Omental fat pad (tissue), 4 donors: ENCODE measurements around the gene SP8. TPM values are rescaled to one million over a fixed set of nuclear protein-coding genes. Genes with fewer than 3 reads are reported as not detected.

ENCODE experiments used
- ATAC-seq: fragments of 150-250 bp; one replicate; pipeline ENCODE4 v1.9.1; 2016; ENCODE audit warnings: mild to moderate bottlenecking, moderate library complexity; ENCODE audit not compliant: low FRiP score
- DNase-seq: peaks from one replicate; pipeline ENCODE4 v3.0.0-alpha.2; 2019; ENCODE audit warnings: low spot score
- CTCF ChIP-seq, 3 donors: fragments of 450-650 bp; IDR thresholded peaks; one replicate each; pipeline ENCODE4 v1.5.1; 2016 to 2017; ENCODE audit warnings: antibody characterized with exemption in 3 of 3, mild to moderate bottlenecking in 3 of 3, moderate library complexity in 2 of 3
- total RNA-seq, 4 donors: library from RNA; depleted of rRNA; stranded (reverse); fragments of >200 nt; gene quantifications; one replicate each; pipeline ENCODE4 v1.1.0, GENCODE V29; 2016

SP8 gene
- total RNA-seq, 4 donors from 2014 or later: not detected

- ATAC-seq: no peak
- DNase-seq: no peak
- no peak for TF ChIP-seq CTCF (IDR thresholded peaks at IDR 0.05)
These were observed 43.8 kb downstream of the SP8 start for GRCh38 chr7:20742913-20743312.

- ATAC-seq: no peak
- DNase-seq: no peak
- no peak for TF ChIP-seq CTCF (IDR thresholded peaks at IDR 0.05)
These were observed 44.9 kb downstream of the SP8 start for GRCh38 chr7:20741801-20742200.

GRCh38 chr7:20738518-20739481, 47.9 kb downstream of the SP8 start:
- TF ChIP-seq CTCF (IDR thresholded peaks at IDR 0.05): no peak
- no peak for DNase-seq
- ATAC-seq: no peak

- no peak for ATAC-seq
- no peak for TF ChIP-seq CTCF (IDR thresholded peaks at IDR 0.05)
- DNase-seq: no peak
These were observed 48.7 kb downstream of the SP8 start for GRCh38 chr7:20737840-20738448.

- DNase-seq: no peak
- TF ChIP-seq CTCF (IDR thresholded peaks at IDR 0.05): no peak
- no peak for ATAC-seq
These were observed 51.2 kb downstream of the SP8 start for GRCh38 chr7:20735346-20736065.

Other genes with a start within 250 kb of the SP8 start
- 1 to 10 TPM; 1.1 to 1.6 (median 1.2) TPM for gene ABCB5, start 171.2 kb downstream of the SP8 start, total RNA-seq